Activated T-cell treated with anti-CD3 and anti-CD28 coated beads for 48 hours (primary cell): Measurements from ENCODE around the gene ALDH1L1.

Source experiments
- DNase-seq: peaks from one replicate; pipeline ENCODE4 v3.0.0-alpha.2; 2020; ENCODE audit warnings: low read depth

ALDH1L1 gene

DNA sequence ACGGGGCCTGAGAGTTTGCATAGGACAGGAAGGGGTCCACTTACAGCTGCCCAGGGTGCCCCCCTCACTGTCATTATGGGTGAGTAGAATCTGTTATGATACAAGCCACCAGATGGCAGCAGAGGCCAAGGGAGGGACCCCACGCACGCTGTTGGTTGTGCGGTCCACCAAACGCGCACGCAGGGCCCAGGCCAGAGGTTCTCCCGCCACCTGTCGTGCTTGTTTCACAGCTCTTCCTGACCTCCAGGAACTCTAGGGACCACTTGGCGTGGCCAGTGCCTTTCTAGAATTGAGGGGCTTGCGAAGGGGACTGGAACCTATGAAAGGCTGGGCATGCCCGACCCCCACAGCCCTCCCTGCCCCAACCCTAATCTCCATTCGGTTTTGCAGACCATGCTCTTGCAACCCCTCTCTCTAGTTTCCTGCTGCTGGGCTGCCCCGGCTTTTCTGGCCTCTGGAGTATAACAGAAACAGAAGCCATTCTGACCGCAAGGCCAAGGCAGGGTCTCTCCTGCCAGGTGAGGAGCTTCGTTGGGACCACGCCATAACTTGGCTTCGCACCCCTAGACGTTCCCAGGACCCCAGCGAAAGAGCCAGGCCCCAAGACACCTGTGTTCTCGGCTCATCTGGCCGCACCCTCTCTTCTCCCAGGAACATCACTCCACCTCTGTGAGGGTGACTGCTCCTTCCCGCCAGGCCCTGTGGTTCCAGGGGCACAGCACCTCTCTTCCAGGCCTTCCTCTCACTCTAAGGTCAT lies 46.0 kb downstream of the ALDH1L1 start:
- peak; percentile 29 for DNase-seq

GRCh38 chr3:126133606-126134005 lies 46.8 kb downstream of the ALDH1L1 start:
- no peak for DNase-seq

DNA sequence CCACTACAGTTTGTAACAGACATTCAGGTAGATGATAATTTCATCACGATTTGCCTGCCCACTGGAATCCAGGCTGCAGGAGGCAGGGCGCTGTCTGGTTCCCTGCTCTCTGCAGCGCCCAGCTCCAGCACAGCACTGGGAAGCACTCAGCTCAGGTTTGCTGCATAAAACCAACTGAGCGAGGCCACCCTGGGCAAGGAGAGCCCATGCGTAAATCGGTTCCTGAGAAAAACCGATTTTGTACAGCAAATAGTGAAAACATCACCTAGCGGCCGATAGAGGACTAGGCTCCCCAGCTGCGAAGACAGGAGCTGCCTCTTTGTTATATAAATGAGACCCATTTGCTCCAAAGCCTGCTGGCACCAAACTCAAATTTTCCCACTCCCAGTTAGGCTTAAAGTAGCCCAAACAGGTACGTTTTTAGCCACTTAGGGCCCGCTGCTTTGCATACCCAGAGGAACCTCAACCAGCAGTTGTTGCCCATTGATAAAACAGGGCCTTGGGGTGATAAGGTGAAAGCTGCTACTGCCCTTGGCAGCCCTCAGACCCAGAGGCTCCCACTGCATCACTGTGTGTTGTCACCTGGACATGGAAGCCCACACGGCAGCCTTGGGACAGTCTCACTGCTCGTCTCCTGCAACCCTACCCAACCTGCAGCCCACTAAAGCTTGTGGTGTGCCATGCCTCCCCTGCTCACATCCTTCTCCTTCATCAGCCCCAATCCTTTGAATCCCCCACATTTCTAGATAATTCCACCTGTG lies 47.5 kb downstream of the ALDH1L1 start:
- DNase-seq: no peak

DNA sequence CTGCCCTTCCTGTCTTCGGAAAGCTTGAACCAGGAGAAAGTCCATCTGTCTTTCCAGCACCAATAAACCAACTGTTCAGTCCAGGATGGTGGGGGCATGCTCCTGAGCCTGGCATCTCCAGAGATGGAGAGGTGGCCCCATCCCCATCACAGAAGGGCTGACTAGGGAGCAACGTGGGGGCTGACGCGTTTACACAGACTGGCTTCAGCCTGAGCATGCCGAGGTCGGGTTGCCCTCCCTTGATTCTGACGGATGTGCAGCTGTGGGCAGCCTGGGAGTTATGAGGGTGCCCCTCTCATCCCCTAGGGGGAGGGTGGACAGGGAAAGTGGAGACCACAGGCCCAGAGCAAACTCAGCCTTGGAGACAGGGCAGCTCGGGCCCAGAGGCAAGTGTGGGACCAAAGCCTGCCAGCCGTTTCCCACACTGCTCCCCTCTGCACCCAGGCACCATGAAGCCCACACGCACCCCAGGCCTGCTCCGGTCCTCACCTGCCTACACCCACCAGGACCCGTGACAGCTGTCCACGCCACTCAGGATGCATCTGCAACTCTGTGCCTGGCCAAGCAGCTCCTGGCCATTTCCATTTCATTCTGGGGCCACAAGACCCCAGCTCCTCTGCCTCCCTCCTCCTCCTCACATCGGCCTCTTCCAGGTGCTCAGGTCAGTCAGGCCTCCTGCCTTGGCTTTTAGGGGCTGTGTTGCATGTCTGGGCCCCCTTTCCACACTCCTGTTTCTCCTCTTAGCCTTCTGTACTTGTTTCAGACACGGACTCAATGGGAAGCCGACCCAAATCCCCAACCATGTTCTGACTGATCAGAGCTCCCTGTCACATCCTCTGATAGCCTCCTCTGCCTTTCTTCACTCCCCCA lies 48.3 kb downstream of the ALDH1L1 start:
- no peak for DNase-seq

GRCh38 chr3:126130981-126131745 lies 49.2 kb downstream of the ALDH1L1 start:
- no peak for DNase-seq

DNA sequence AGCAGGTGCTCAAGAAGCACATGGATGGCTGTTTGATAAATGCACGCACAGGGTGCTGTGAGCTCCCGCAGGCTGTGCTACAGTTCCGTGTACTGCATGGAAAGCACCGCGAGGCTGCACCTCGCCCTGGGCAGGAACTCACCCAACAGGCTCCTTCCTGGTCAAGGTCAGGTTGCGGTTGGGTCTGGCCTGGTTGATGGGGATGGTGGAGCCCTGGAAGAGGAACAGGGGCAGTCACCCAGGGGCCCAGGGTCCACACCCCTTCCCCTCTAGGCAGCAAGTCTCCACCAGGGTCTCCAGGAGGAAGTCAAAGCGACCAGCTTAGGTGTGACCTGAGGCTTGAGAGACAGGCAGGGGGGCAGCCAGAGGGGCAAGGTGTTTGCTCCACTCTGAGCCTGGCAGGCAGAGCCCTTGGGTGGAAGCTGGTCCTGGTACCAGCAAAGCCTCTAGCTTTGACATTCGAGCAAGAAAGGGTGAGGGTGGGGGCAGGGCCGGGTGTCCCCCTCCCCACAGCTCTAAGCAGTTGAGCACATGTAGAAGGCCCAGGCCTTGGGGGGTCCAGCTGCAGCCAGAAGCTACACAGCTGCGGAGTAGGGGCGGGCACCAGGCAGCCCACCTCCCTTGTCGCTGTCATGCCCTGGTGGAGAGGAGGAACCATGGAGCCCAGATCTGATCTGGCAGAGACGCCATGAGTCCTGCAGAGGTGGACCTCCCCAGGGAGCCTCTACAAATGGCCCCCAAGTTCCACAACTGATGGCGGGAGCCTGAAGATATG lies 50.1 kb downstream of the ALDH1L1 start:
- DNase-seq: no peak

- no peak for DNase-seq
Measured at GRCh38 chr3:126129398-126129891, 50.9 kb downstream of the ALDH1L1 start.

DNA sequence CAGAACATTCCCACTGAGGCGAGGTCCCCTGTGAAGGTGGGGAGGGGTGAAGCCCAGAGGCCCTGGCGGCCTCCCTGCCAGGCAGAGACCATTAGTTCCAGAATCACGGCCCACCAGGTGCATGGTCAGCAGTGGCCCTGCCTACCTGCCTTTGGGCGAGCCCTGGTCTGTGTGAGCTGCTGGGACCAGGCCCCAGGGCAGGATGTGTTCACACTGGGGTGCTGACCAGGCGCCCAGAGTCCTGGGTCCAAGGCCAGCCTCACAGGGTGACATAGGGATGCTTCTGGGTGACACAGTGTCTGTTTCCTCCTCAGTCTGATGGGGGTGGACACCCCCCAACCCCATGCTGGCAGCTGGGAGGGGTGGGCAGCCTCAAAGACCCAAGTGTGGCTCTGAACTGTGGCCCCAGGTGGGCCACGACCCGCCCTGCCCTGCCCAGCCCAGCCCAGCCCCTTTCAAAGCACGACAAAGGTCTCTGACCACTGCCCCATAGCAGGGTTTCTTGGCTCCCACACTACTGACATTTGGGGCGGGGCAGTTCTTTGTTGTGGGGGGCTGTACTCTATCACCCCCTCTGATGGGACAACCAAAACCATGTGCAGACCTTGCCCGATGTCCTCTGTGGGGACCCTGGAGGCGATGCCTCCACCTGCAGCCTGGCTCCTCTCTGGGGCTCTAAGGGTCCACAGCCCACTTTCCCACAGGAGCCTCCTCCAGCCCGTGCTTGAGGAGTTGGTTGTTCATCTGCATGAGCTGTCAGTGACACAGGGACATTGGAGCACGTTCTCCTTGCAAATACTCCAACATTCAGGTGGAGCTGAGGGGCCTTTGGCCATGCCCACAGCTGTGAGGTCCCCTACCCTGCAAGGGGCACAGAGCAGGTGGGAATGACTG lies 51.6 kb downstream of the ALDH1L1 start:
- DNase-seq: no peak

DNA sequence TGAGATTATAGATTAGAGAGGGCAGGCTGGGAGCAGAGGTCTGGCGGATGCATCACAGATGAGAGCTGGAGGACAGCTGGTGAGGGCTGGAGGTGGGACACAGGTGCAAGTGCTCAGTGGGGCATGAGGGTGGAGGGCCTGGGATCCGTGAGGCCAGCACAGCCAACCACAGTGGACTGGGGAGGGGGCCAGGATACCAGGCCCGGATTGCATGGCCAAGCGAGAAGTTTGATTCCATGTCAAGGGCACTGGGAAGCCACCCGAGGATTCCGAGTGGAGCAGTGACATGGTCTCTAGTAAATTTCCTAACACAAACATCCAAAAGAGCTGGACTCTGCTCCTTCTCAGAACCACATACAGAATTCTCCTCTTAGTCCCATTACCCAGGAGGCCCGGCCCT lies 52.5 kb downstream of the ALDH1L1 start:
- no peak for DNase-seq

GRCh38 chr3:126127452-126127851 lies 52.9 kb downstream of the ALDH1L1 start:
- no peak for DNase-seq

DNA sequence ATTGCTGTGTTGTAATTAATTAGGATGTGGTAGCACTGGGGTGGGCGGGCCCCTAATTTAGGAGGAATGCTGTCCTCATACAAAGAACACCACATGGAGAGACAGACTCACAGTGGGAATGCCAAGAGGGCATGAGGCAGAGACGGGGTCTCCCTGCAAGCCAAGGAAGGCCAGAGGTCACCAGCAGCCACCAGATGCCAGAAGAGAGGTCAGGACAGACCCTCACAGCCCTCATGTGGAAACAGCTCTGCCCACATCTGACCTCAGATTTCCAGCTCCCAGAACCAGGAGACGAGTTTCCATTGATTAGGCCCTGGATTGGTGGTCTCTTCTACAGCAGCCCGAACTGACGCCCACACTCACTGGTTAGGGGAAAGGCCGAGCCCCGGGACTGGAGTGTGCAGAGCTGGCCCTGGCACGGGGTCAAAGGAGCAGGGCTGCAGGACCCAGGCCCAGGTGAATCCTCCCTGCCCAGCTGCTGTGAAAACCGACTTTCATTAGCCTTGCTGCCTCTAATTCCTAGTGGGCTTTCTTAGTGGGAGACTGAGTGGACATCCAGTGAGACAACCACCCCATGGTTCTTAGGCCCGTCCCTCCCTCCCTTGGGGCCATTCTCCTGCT lies 53.5 kb downstream of the ALDH1L1 start:
- no peak for DNase-seq

- DNase-seq: no peak
Measured at GRCh38 chr3:126126286-126126685, 54.1 kb downstream of the ALDH1L1 start.

- DNase-seq: no peak
Measured at GRCh38 chr3:126125781-126126251, 54.6 kb downstream of the ALDH1L1 start.

DNA sequence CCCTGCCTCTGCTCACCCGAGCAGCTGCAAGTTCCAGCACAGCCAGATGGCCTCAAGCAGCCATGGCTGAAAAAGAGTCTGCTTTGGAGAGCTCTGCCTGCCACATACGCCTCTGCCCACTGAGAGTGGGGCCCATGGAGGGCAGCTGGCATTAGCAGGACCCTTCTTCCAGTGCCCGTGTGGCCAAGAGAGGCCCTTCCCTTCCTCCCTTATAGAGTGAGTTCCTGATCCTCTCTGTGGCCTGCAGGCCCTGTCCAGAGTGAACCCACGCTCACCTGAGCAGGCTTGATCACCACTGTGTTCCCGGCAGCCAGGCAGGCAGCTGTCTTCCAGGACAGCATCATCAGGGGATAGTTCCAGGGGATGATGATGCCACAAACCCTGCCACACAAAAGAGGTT lies 55.0 kb downstream of the ALDH1L1 start:
- DNase-seq: no peak

DNA sequence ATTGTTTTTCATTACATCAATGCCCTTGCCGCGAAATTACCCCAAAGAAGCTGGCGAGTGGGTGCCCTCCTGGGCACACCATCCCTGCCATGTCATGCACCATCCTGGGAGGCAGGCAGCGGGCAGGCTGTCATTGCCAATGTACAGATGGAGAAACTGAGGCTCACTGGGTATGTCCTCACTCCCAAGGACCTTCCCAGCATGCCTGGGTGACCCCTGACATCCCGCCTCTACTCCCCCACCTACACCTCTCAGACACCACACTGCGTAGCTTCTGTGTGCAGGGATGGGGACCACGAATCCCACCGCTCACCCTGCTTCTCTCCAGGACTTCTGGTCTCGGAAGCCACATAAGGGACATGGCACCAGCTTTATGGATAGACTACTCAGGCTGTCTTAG lies 55.5 kb downstream of the ALDH1L1 start:
- DNase-seq: no peak

DNA sequence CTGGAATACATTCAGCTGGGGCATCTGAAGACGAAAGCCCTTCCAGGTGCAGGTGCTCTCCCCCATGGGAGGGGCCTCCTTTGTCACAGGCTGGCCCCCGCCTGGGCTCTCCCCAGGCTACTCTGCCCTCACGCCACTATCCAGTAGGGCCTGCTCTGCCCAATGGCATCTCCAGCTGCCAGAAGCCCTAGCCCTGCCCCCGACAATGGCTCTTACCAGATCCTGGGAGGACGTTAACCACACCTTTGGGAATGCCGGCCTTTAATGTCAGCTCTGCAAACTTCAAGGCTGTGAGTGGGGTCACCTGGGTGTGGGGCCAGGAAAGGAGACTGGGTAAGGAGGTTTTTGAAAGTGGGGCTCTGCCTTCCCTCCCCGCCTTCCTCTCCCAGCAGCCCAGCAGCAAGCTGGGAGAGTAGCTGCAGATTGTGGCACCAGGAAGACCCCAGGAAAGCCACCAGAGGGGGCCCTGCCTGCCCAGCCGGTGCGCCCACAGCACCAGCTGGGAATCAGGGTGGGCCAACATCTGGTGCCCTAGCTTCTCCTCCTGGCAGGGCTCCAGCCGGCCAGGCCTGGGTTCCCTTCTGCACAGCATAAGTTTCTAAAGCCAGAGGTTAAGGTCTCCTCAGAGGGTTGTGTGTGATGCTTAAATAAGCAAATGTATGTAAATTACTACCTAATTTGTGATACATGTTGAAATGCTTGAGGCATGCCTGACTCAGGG lies 56.1 kb downstream of the ALDH1L1 start:
- no peak for DNase-seq

- no peak for DNase-seq
Measured at GRCh38 chr3:126121632-126122031, 58.8 kb downstream of the ALDH1L1 start.

- DNase-seq: no peak
Measured at GRCh38 chr3:126121074-126121473, 59.3 kb downstream of the ALDH1L1 start.

DNA sequence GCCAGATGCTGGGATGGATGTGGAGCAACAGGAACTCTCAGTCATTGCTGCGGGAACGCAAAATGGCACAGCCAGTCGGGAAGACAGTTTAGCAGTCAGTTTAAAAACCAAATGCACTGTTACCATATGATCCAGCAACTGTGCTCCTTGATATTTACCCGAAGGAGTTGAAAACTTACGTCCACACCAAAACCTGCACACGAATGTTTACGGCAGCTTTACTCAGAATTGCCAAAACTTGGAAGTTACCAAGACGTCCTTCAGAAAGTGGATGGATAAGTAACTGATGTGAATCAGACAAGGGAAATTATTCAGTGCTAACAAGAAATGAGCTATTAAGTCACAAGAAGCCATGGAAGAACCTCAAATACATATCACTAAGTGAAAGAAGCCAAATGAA lies 60.4 kb downstream of the ALDH1L1 start:
- no peak for DNase-seq
